Measurements from ENCODE around the gene DDRGK1. TPM values are rescaled to one million over a fixed set of nuclear protein-coding genes. Genes with fewer than 3 reads are reported as not detected.
"Not testable (repeated sequence)": the region's sequence is repeated elsewhere in the genome, so short reads cannot be mapped to it uniquely, and the experiment has no call there.

DDRGK1 gene
- total and polyA plus RNA-seq, 4 donors: 16.8 to 72.4 (median 48.5) TPM

DNA sequence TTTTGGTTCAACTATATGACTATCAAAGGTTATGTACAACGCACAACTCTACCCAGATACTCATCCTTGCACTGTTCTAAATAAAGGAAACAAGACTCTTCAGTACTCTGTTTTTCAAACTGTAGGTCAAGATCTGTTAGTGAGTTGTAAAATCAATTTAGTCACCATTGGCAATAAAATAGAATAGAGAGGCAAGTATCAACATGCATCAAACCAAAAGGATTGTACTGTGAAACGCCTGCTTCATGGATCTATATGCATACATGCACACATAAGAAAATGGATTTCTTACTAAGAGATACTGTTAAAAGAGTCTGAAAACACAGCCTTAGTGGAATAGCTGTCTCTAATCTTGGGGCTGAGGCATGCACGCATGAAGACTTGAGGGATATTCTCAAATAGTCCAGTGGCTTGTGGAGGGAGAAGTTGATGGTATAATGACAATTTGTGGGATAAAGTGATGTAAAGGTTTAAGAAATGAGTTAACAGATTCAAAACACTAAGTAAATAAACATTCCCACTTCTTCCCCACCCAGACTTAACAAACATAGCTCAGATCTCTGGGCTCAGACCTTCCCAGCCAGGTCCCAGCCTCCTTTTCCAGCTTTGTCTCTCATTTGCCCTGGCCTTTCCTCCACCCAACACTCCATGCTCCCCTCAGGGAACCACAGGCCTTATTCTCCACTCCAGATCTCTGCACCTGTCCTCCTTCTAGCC, 20.4 kb downstream of the DDRGK1 start:
- Histone ChIP-seq H3K4me1 (ENCODE audit: control insufficient read depth in 4 of 4, insufficient read depth in 4 of 4, low read length in 3 of 4) (no peaks in the 10 kb centered on the region), H3K36me3 (ENCODE audit: control insufficient read depth in 4 of 4, insufficient read depth in 3 of 4, low read depth in 1 of 4, low read length in 3 of 4) (peaks cover 0 to 3% (median 0%) of the 10 kb centered on the region in 4 donors), H3K27me3 (ENCODE audit: control insufficient read depth in 4 of 4, insufficient read depth in 4 of 4, low read length in 3 of 4) (no peaks in the 10 kb centered on the region), H3K9ac (ENCODE audit: low read depth in 1 of 2, low read length in 2 of 2) (no peak overlapping the region), H3K27ac (ENCODE audit: low read depth in 1 of 2, low read length in 2 of 2) (no peak overlapping the region), H3K4me3 (ENCODE audit: low read depth in 1 of 3, low read length in 3 of 3) (no peak overlapping the region), H3K9me3 (ENCODE audit: control insufficient read depth in 4 of 4, low read length in 3 of 4) (no peaks in the 10 kb centered on the region)
- no peak for DNase-seq (ENCODE audit: low spot score)
- TF ChIP-seq, protein P1, sequence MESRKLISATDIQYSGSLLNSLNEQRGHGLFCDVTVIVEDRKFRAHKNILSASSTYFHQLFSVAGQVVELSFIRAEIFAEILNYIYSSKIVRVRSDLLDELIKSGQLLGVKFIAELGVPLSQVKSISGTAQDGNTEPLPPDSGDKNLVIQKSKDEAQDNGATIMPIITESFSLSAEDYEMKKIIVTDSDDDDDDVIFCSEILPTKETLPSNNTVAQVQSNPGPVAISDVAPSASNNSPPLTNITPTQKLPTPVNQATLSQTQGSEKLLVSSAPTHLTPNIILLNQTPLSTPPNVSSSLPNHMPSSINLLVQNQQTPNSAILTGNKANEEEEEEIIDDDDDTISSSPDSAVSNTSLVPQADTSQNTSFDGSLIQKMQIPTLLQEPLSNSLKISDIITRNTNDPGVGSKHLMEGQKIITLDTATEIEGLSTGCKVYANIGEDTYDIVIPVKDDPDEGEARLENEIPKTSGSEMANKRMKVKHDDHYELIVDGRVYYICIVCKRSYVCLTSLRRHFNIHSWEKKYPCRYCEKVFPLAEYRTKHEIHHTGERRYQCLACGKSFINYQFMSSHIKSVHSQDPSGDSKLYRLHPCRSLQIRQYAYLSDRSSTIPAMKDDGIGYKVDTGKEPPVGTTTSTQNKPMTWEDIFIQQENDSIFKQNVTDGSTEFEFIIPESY (IDR thresholded peaks at IDR 0.05): no peak
- TF ChIP-seq EGR1 (IDR thresholded peaks at IDR 0.05; ENCODE audit: low read depth in 2 of 2) (no peak), FOXA2 (IDR thresholded peaks at IDR 0.05) (no peak), RXRA (IDR thresholded peaks at IDR 0.05) (no peak), JUND (IDR thresholded peaks at IDR 0.05) (no peak), TAF1 (conservative IDR thresholded peaks at IDR 0.05) (no peak), FOXA1 (IDR thresholded peaks at IDR 0.05) (no peak), YY1 (IDR thresholded peaks at IDR 0.05) (no peak), NR2F2 (IDR thresholded peaks at IDR 0.05) (no peak), GABPA (IDR thresholded peaks at IDR 0.05 in 1 of 2, conservative IDR thresholded peaks at IDR 0.05 in 1 of 2) (no peak)
- TF ChIP-seq, protein P2, sequence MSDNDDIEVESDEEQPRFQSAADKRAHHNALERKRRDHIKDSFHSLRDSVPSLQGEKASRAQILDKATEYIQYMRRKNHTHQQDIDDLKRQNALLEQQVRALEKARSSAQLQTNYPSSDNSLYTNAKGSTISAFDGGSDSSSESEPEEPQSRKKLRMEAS (IDR thresholded peaks at IDR 0.05): no peak
- TF ChIP-seq, protein P3, sequence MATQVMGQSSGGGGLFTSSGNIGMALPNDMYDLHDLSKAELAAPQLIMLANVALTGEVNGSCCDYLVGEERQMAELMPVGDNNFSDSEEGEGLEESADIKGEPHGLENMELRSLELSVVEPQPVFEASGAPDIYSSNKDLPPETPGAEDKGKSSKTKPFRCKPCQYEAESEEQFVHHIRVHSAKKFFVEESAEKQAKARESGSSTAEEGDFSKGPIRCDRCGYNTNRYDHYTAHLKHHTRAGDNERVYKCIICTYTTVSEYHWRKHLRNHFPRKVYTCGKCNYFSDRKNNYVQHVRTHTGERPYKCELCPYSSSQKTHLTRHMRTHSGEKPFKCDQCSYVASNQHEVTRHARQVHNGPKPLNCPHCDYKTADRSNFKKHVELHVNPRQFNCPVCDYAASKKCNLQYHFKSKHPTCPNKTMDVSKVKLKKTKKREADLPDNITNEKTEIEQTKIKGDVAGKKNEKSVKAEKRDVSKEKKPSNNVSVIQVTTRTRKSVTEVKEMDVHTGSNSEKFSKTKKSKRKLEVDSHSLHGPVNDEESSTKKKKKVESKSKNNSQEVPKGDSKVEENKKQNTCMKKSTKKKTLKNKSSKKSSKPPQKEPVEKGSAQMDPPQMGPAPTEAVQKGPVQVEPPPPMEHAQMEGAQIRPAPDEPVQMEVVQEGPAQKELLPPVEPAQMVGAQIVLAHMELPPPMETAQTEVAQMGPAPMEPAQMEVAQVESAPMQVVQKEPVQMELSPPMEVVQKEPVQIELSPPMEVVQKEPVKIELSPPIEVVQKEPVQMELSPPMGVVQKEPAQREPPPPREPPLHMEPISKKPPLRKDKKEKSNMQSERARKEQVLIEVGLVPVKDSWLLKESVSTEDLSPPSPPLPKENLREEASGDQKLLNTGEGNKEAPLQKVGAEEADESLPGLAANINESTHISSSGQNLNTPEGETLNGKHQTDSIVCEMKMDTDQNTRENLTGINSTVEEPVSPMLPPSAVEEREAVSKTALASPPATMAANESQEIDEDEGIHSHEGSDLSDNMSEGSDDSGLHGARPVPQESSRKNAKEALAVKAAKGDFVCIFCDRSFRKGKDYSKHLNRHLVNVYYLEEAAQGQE (IDR thresholded peaks at IDR 0.05): no peak
- WGBS: 97% methylated on average over 3 of the region's 3 CpGs

DNA sequence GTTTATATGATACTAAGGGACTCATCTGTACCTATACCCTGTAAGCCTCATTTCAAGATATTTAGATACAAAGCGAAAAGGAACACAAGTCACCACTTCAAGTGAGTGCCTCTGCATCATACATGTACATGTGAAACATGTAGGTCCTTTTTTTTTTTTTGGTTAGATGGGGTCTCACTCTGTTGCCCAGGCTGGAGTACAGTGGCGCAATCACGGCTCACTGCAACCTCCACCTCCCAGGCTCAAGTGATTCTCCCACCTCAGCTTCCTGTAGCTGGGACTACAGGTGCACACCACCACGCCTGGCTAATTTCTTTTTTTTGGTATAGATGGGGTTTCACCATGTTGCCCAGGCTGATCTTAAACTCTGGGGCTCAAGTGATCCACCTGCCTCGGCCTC, 22.1 kb downstream of the DDRGK1 start:
- not testable (repeated sequence) for DNase-seq (ENCODE audit: low spot score); H3K4me3 ChIP-seq (ENCODE audit: low read depth in 1 of 3, low read length in 3 of 3); H3K27me3 ChIP-seq (ENCODE audit: control insufficient read depth in 4 of 4, insufficient read depth in 4 of 4, low read length in 3 of 4); H3K27ac ChIP-seq (ENCODE audit: low read depth in 1 of 2, low read length in 2 of 2); H3K9me3 ChIP-seq (ENCODE audit: control insufficient read depth in 4 of 4, low read length in 3 of 4); H3K9ac ChIP-seq (ENCODE audit: low read depth in 1 of 2, low read length in 2 of 2); H3K36me3 ChIP-seq (ENCODE audit: control insufficient read depth in 4 of 4, insufficient read depth in 3 of 4, low read depth in 1 of 4, low read length in 3 of 4); H3K4me1 ChIP-seq (ENCODE audit: control insufficient read depth in 4 of 4, insufficient read depth in 4 of 4, low read length in 3 of 4)
- WGBS: 97% methylated on average over 5 of the region's 5 CpGs

DNA sequence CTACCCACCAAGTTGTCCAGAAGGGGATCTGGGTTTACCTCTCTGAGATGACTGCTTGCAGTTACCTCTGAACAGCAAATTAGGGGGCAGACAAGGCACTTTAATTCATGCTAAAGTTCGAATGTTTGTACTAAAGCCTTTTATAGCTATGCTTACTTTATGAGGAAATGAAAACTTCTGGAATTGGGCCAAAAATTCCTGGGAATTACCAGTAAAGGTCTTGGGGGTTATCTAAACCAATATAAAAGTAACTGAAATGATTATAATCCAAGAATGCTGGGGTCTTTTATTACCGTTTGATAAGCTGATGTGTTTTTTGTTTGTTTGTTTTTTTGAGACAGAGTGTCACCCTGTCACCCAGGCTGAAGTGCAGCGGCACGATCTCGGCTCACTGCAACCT, 23.2 kb downstream of the DDRGK1 start:
- Histone ChIP-seq H3K9me3 (ENCODE audit: control insufficient read depth in 4 of 4, low read length in 3 of 4) (no peaks in the 10 kb centered on the region), H3K9ac (ENCODE audit: low read depth in 1 of 2, low read length in 2 of 2) (no peak overlapping the region), H3K27ac (ENCODE audit: low read depth in 1 of 2, low read length in 2 of 2) (no peak overlapping the region), H3K36me3 (ENCODE audit: control insufficient read depth in 4 of 4, insufficient read depth in 3 of 4, low read depth in 1 of 4, low read length in 3 of 4) (peaks cover 0 to 3% (median 0%) of the 10 kb centered on the region in 4 donors), H3K4me1 (ENCODE audit: control insufficient read depth in 4 of 4, insufficient read depth in 4 of 4, low read length in 3 of 4) (no peaks in the 10 kb centered on the region), H3K4me3 (ENCODE audit: low read depth in 1 of 3, low read length in 3 of 3) (no peak overlapping the region), H3K27me3 (ENCODE audit: control insufficient read depth in 4 of 4, insufficient read depth in 4 of 4, low read length in 3 of 4) (no peaks in the 10 kb centered on the region)
- WGBS: 80% methylated on average over 5 of the region's 5 CpGs
- DNase-seq (ENCODE audit: low spot score): no peak
- TF ChIP-seq RXRA (IDR thresholded peaks at IDR 0.05): no peak
- no peak for TF ChIP-seq RAD21 (IDR thresholded peaks at IDR 0.05)
- no peak for TF ChIP-seq HNF4A (conservative IDR thresholded peaks at IDR 0.05)
- no peak for TF ChIP-seq YY1 (IDR thresholded peaks at IDR 0.05)
- no peak for TF ChIP-seq NR2F2 (IDR thresholded peaks at IDR 0.05)
- TF ChIP-seq SP1 (IDR thresholded peaks at IDR 0.05): no peak
- TF ChIP-seq EGR1 (IDR thresholded peaks at IDR 0.05; ENCODE audit: low read depth in 2 of 2): no peak
- TF ChIP-seq, protein P1 (IDR thresholded peaks at IDR 0.05): no peak
- TF ChIP-seq, protein P3 (IDR thresholded peaks at IDR 0.05): no peak

Measured in liver (tissue), 9 donors.